DND-41 (cell line): Measurements from ENCODE around the gene STRN4.

Experiments used
- EZH2 ChIP-seq: IDR thresholded peaks from 3 replicates; pipeline ENCODE4 v1.6.1; 2012; ENCODE audit warnings: borderline replicate concordance, low read depth, mild to moderate bottlenecking, moderate library complexity, low read length, inconsistent platforms; ENCODE audit not compliant: severe bottlenecking
- TF ChIP-seq, protein P1 (sequence below): IDR thresholded peaks from 2 replicates; pipeline ENCODE4 v1.5.1; 2012; ENCODE audit warnings: borderline replicate concordance, low read length, moderate library complexity, mild to moderate bottlenecking; ENCODE audit not compliant: poor library complexity, severe bottlenecking; ENCODE audit errors: extremely low read depth

DNA sequence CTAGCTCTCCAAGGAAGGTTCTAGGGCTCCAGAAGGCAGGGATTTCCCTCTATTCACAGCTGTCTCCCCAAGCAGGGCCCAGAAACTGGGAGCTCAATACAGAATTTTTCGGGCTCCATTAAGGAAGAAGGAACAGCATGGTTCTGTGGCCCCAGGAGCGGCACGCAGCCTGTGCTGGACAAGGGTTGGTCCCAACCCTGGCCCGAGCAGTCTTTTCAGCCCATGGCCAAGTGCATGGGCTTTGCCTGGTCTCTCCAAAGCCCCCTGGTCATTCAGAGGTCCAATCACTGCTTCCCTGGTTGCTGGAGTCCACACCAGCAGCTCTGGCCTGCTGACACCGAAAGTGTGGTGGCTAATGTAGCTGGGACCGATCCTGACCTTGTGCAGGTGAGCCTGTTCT lies 22.8 kb downstream of the STRN4 start:
- TF ChIP-seq, protein P1, sequence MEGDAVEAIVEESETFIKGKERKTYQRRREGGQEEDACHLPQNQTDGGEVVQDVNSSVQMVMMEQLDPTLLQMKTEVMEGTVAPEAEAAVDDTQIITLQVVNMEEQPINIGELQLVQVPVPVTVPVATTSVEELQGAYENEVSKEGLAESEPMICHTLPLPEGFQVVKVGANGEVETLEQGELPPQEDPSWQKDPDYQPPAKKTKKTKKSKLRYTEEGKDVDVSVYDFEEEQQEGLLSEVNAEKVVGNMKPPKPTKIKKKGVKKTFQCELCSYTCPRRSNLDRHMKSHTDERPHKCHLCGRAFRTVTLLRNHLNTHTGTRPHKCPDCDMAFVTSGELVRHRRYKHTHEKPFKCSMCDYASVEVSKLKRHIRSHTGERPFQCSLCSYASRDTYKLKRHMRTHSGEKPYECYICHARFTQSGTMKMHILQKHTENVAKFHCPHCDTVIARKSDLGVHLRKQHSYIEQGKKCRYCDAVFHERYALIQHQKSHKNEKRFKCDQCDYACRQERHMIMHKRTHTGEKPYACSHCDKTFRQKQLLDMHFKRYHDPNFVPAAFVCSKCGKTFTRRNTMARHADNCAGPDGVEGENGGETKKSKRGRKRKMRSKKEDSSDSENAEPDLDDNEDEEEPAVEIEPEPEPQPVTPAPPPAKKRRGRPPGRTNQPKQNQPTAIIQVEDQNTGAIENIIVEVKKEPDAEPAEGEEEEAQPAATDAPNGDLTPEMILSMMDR: no peak
- no peak for TF ChIP-seq EZH2
